Activated CD8-positive, alpha-beta memory T cell treated with anti-CD3 and anti-CD28 coated beads, Interleukin-2, amount 50 U/mL, for 4 hours (primary cell): ENCODE data around the gene PHETA2.
"Not testable (repeated sequence)": the region's sequence is repeated elsewhere in the genome, so short reads cannot be mapped to it uniquely, and the experiment has no call there.

Experiments
- DNase-seq: peaks from one replicate; pipeline ENCODE4 v3.0.0-alpha.2; 2020

The PHETA2 gene

GRCh38 chr22:42111798-42112197 lies 37.8 kb downstream of the PHETA2 start:
- no peak for DNase-seq

DNA sequence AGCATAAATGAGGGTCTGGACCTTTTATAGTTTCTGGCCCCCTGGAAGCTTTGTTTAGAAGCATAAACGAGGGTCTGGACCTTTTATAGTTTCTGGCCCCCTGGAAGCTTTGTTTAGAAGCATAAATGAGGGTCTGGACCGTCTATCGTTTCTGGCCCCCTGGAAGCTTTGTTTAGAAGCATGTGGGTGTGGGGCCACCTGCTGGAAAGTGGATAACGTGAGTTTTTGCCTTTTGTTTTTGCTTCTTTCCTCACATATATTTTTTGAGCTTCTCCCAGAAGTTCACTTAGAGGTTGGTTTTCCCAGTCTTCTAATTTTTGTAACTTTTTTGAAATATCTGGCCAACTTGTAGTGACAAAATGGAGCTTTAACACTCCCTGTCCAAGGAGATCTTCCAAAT lies 38.7 kb downstream of the PHETA2 start:
- not testable (repeated sequence) for DNase-seq

- DNase-seq: no peak
Measured at GRCh38 chr22:42114721-42115120, 40.7 kb downstream of the PHETA2 start.

- DNase-seq: not testable (repeated sequence)
Measured at GRCh38 chr22:42115420-42115830, 41.4 kb downstream of the PHETA2 start.

GRCh38 chr22:42116848-42117424 lies 42.9 kb downstream of the PHETA2 start:
- no peak for DNase-seq

DNA sequence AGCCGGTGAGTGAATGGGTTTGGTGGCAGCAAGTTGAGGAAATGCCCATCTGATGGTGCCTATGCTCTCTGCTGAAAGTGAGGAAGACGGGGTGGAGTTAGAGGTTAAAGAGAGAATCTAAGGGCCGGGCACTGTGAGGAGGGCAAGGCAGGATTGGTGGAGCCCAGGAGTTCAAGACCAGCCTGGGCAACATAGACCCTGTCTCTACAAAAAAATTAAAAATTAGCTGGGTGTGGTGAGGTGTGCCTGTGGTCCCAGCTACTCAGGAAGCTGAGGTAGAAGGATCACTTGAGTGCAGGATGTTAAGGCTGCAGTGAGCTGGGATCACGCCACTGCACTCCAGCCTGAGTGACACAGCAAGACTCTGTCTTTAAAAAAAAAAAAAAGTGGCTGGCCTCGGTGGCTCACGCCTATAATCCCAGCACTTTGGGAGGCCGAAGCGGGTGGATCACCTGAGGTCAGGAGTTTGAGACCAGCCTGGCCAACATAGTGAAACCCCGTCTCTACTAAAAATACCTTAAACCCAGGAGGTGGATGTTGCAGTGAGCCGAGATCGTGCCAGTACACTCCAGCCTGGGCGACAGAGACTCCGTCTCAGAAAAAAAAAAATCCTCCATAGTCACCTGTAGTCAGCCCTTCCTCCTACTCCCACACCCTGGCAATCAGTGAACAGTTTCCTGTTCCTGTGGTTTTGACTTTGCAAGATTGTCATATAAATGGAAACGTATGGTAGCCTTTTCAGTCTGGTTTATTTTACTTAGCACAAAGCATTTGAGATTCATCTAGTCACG lies 46.4 kb downstream of the PHETA2 start:
- DNase-seq: not testable (repeated sequence)

DNA sequence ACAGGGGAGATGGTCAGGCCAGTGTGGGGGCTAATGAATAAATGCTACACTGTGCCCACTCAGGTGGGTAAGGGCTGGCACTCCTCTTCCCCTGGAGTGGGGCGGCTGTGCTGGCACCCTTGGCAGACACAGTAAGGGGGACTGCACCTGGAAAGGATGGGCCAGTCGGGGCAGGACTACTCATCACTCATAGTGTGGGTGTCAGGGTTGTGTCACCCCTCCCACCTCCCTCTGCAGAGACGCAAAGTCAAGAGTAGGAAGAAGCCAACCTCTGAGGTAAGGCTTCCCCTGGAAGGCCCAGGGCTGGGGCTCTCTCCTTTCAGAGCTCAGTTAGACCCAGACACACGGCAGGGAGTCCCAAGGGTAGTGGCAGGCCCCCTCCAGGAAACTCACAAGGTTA lies 49.5 kb downstream of the PHETA2 start:
- DNase-seq: not testable (repeated sequence)

DNA sequence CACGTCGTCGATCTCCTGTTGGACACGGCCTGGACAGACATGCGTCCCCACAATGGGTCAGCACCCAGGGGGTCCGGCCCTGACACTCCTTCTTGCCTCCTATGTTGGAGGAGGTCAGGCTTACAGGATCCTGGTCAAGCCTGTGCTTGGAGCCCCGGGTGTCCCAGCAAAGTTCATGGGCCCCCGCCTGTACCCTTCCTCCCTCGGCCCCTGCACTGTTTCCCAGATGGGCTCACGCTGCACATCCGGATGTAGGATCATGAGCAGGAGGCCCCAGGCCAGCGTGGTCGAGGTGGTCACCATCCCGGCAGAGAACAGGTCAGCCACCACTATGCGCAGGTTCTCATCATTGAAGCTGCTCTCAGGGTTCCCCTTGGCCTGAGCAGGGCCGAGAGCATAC lies 53.6 kb downstream of the PHETA2 start:
- DNase-seq: no peak

GRCh38 chr22:42128007-42128406 lies 54.0 kb downstream of the PHETA2 start:
- DNase-seq: not testable (repeated sequence)
